ENCODE data around the gene AP5B1.
"Not testable (repeated sequence)": the region's sequence is repeated elsewhere in the genome, so short reads cannot be mapped to it uniquely, and the experiment has no call there.

The AP5B1 gene

GRCh38 chr11:65762816-65763215, 18.0 kb downstream of the AP5B1 start:
- DNase-seq: not testable (repeated sequence)

DNA sequence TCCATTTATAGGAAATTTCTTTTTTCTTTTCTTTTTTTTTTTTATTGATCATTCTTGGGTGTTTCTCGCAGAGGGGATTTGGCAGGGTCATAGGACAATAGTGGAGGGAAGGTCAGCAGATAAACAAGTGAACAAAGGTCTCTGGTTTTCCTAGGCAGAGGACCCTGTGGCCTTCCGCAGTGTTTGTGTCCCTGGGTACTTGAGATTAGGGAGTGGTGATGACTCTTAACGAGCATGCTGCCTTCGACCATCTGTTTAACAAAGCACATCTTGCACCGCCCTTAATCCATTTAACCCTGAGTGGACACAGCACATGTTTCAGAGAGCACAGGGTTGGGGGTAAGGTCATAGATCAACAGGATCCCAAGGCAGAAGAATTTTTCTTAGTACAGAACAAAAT, 18.6 kb downstream of the AP5B1 start:
- not testable (repeated sequence) for DNase-seq

DNA sequence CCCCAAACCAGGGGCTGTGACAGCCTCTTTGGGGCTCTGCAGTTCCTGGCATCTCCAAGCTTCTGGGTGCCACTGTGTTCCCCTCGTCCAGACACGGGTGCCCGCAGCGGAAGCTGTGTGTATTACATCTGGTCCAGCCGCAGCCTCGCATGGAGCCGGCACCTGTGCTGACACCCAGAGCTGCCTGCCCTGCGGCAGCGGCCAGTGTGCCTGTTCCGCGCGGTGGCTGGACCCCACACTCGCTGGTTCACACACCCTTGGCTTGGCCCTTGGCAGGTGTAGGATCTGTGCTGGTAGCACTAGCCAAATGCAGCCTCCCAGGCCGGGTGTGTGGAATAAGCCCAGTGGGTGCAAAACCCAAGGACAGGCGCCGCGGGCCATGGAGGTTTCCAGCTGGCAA, 35.7 kb downstream of the AP5B1 start:
- no peak for DNase-seq

- no peak for DNase-seq
Measured at GRCh38 chr11:65744699-65745042, 36.1 kb downstream of the AP5B1 start.

GRCh38 chr11:65744026-65744698, 36.6 kb downstream of the AP5B1 start:
- DNase-seq: peak; percentile 47 to 69

- no peak for DNase-seq
Measured at GRCh38 chr11:65743681-65744025, 37.1 kb downstream of the AP5B1 start.

DNA sequence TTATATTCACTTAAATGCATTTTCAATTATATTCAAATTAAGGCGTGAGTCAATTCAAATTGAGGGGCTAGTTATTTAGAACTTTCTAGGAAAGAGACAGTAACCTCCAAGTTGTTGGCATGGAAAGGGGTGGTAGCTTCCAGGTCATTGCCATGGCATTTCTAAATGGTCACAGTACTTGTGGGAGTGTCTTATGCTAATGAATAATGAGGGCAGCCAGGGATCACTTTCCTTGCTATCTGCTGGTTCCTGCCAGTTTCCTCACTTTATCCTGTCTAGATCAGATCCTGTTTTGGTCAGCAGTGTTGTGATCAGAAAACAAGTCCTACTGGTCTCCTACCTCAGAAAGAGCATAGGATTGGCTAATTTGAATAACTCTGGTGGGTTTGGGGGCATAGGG, 38.4 kb downstream of the AP5B1 start:
- no peak for DNase-seq

- DNase-seq: no peak
Measured at GRCh38 chr11:65741185-65741584, 39.6 kb downstream of the AP5B1 start.

DNA sequence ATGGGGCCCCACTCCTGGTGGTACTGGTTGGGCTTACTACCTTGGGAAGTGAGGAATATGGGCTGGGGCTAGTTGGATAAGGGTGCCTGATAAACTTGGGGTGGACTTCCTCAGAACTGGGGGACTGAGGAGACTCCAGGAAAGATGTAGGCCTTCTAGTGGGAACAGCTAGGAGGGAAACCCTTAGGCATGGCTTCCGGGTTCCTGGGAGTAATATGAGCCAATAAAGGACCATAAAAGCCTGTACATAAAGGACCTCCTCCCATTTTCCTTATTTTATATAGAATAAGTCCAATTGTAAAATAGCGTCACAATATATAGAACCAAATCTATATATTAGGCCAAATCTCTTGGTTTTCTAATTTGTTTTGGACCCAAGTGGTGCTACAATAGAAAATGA, 41.8 kb downstream of the AP5B1 start:
- DNase-seq: no peak

- no peak for DNase-seq
Measured at GRCh38 chr11:65736810-65737209, 44.0 kb downstream of the AP5B1 start.

GRCh38 chr11:65735111-65735510, 45.7 kb downstream of the AP5B1 start:
- not testable (repeated sequence) for DNase-seq

- DNase-seq: no peak
Measured at GRCh38 chr11:65730461-65730860, 50.3 kb downstream of the AP5B1 start.

GRCh38 chr11:65727865-65728264, 52.9 kb downstream of the AP5B1 start:
- no peak for DNase-seq

DNA sequence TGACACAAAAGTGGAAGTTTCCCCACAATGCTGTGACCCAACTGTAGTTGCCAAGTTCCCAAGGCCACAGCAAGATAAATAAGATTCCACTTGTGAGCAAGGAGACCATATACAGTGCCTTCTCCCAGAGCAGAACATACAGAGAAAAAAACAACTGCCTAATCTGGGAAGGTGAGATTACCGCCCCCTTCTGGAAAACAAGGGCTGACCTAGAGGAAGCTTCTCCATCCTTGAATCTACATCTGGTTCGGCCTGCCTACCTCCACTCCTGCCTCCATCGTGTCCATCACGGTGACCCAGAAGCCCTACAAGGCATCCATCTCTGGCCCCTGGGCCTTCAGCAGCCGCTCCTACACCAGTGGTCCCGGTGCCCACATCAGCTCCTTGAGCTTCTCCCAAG, 54.1 kb downstream of the AP5B1 start:
- no peak for DNase-seq
